B cell (primary cell): ENCODE results near the gene ADRB2. TPM values are rescaled to one million over a fixed set of nuclear protein-coding genes. Genes with fewer than 3 reads are reported as not detected.

Source experiments
- ATAC-seq: fragments of 200-7000 bp; cut with Tn5 transposase; one replicate; pipeline ENCODE4 v1.10.0; 2021; ENCODE audit warnings: low read depth, mild to moderate bottlenecking, moderate number of reproducible peaks, moderate library complexity
- CTCF ChIA-PET: fragments of 350-600 bp; sonication (Branson Sonifier 250); formaldehyde crosslinking; loops from one replicate; lab custom pipeline; 2021; ENCODE audit warnings: antibody characterized with exemption, inconsistent platforms; lab: Charles Lee
- POLR2A ChIA-PET: fragments of 350-600 bp; sonication (Branson Sonifier 250); formaldehyde crosslinking; loops from one replicate; lab custom pipeline; 2021; ENCODE audit warnings: antibody characterized with exemption; lab: Charles Lee
- DNase-seq: peaks from one replicate; pipeline ENCODE4 v3.0.0; 2013
- H2AFZ ChIP-seq: 2 replicates; pipeline ENCODE4 v1.6.1; 2012; ENCODE audit warnings: mild to moderate bottlenecking, low read depth, low read length; ENCODE audit not compliant: insufficient read depth, poor library complexity, severe bottlenecking
- H3K27ac ChIP-seq, 2 donors: 1 replicate in 1 of 2; 2 replicates in 1 of 2; pipeline ENCODE4 v1.5.1; 2012 to 2013; ENCODE audit warnings: low read length in 2 of 2, mild to moderate bottlenecking in 2 of 2, moderate library complexity in 1 of 2
- H3K27me3 ChIP-seq, 4 experiments: fragments of 200-600 bp in 1 of 4; sonication (generic) in 1 of 4; replicated peaks in 1 of 4; 1 replicate in 2 of 4; 2 replicates in 2 of 4; pipeline versions ENCODE4 v1.6.1 to v1.7.0; 2013 to 2016; ENCODE audit warnings: low read length in 3 of 4, mild to moderate bottlenecking in 2 of 4, mixed read lengths in 1 of 4, moderate library complexity in 1 of 4; ENCODE audit not compliant: insufficient read depth in 4 of 4, control insufficient read depth in 3 of 4; ENCODE audit errors: control extremely low read depth in 1 of 4
- H3K36me3 ChIP-seq, 2 experiments: replicated peaks in 1 of 2; 1 replicate in 1 of 2; 2 replicates in 1 of 2; pipeline versions ENCODE4 v1.6.1 to v1.7.1; 2013; ENCODE audit warnings: low read length in 1 of 2; ENCODE audit not compliant: insufficient read depth in 2 of 2, control insufficient read depth in 1 of 2; ENCODE audit errors: control extremely low read depth in 1 of 2, extremely low read depth in 1 of 2
- H3K4me1 ChIP-seq, 2 donors: fragments of 200-600 bp in 1 of 2; sonication (generic) in 1 of 2; 1 replicate in 1 of 2; 2 replicates in 1 of 2; pipeline versions ENCODE4 v1.5.1 to v1.6.1; 2013 to 2017; ENCODE audit warnings: low read length in 2 of 2; ENCODE audit not compliant: control insufficient read depth in 2 of 2, insufficient read depth in 2 of 2
- H3K4me2 ChIP-seq: replicated peaks from 2 replicates; pipeline ENCODE3; 2012; ENCODE audit warnings: mild to moderate bottlenecking, low read depth, low read length; ENCODE audit not compliant: poor library complexity, severe bottlenecking
- H3K4me3 ChIP-seq, 5 experiments: fragments of 200-600 bp in 1 of 5; sonication (generic) in 1 of 5; 1 replicate in 3 of 5; 2 replicates in 2 of 5; pipeline versions ENCODE4 v1.5.1 to v1.7.0; 2011 to 2016; ENCODE audit warnings: low read length in 4 of 5, mild to moderate bottlenecking in 4 of 5, low read depth in 2 of 5, control low read depth in 1 of 5, moderate library complexity in 1 of 5; ENCODE audit not compliant: insufficient read depth in 1 of 5; ENCODE audit errors: control extremely low read depth in 1 of 5, extremely low read depth in 1 of 5
- H3K79me2 ChIP-seq: fragments of 200-600 bp; sonication (generic); one replicate; pipeline ENCODE4 v1.6.0; 2016; ENCODE audit warnings: low read length; ENCODE audit not compliant: control insufficient read depth, insufficient read depth
- H3K9ac ChIP-seq: fragments of 200-600 bp; sonication (generic); 2 replicates; pipeline ENCODE4 v1.6.1; 2017; ENCODE audit warnings: mild to moderate bottlenecking, low read length, moderate library complexity
- H3K9me3 ChIP-seq, 3 donors: one replicate each; pipeline versions ENCODE4 v1.6.1 to v1.7.1; 2013; ENCODE audit warnings: low read length in 2 of 3; ENCODE audit not compliant: control insufficient read depth in 2 of 3, insufficient read depth in 1 of 3; ENCODE audit errors: control extremely low read depth in 1 of 3
- H4K20me1 ChIP-seq: 2 replicates; pipeline ENCODE4 v1.6.0; 2012; ENCODE audit warnings: mild to moderate bottlenecking, low read length; ENCODE audit not compliant: insufficient read depth, control insufficient read depth, poor library complexity, severe bottlenecking
- H3K27ac Mint-ChIP-seq: one replicate; pipeline ENCODE4 v1.8.0; 2021; ENCODE audit warnings: mixed read lengths
- H3K27me3 Mint-ChIP-seq: one replicate; pipeline ENCODE4 v1.8.0; 2021; ENCODE audit warnings: mixed read lengths
- H3K4me1 Mint-ChIP-seq: one replicate; pipeline ENCODE4 v1.8.0; 2021; ENCODE audit warnings: mixed read lengths
- H3K4me3 Mint-ChIP-seq: one replicate; pipeline ENCODE4 v1.8.0; 2021; ENCODE audit warnings: mixed read lengths
- H3K9me3 Mint-ChIP-seq: one replicate; pipeline ENCODE4 v1.8.0; 2022; ENCODE audit warnings: mixed read lengths; ENCODE audit not compliant: insufficient read depth
- EZH2 ChIP-seq: IDR thresholded peaks from 2 replicates; pipeline ENCODE4 v1.6.1; 2012; ENCODE audit warnings: borderline replicate concordance, low read depth, mild to moderate bottlenecking, moderate library complexity, low read length; ENCODE audit not compliant: insufficient read depth, poor library complexity, severe bottlenecking
- WGBS: methylation state at CpG from one replicate; pipeline ENCODE4 v1.1.5; 2013; ENCODE audit warnings: missing lambda C conversion rate; ENCODE audit not compliant: insufficient coverage; 5-methylcytosine and 5-hydroxymethylcytosine counted together
- intact Hi-C: fragments of 100-400 bp; cut with micrococcal nuclease; formaldehyde crosslinking; loops from one replicate; pipeline ENCODE4 v1.10.0; 2022
- polyA plus RNA-seq: library from polyadenylated mRNA; depleted of rRNA; stranded (reverse); fragments of >200 nt; gene quantifications from 2 replicates; pipeline ENCODE4 v1.2.3, GENCODE V29; 2012
- total RNA-seq, 2 donors: library from RNA; stranded (reverse); fragments of 120-200 nt in 1 of 2; gene quantifications; 1 replicate in 1 of 2; 2 replicates in 1 of 2; pipeline versions ENCODE4 v1.2.3 to v1.2.4, GENCODE V29; 2013 to 2022
- TF ChIP-seq, protein P1 (sequence below): fragments of 200-600 bp; IDR thresholded peaks from one replicate; pipeline ENCODE4 v1.8.0; 2022; ENCODE audit warnings: antibody characterized with exemption, mild to moderate bottlenecking

ADRB2 gene
- total and polyA plus RNA-seq, 2 donors (not counting 1 experiment from before 2014, with no cell fraction given), result 6.0 to 12.4 TPM

DNA sequence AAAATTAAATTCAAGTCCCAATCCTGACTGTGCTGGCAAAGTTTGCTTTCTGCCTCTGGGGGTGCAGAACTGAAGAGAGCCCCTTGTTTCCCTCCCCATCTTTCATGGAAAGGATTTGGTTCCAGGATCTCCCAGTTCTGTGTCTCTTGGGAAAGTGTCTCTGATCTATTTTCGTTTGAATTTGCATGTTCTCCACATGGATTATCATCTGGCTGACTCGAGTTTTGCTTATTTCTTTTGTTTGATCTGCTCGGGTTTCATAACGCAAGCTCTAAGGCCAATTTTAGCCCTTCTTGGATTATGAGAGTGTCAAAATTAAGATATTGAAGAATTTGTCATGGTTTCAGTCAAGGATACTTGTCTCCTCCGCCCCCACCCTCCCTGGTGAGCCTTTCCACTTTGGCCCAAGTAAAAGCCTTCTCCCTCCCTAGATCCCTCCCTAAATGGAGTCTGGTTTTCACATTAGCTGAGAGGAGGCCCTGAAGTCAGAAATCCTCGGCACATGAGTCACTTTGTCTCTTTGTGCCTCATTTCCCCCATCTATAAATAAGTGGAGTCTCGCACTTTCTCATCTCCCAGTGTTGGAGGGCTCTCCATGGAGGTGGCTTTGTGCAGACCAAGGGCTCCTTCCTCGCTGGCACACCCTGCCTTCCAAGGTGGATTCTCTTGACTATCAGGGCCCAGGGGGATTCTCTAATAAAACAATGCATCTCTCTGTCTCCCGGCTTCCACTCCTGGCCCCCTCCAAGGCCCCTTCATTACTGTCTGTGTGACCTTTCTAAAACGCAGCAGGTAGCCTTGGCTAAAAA, 17.3 kb downstream of the ADRB2 start:
- ATAC-seq (no peak), DNase-seq (no peak)
- WGBS, result 93% methylated on average over 7 of the region's 10 CpGs
- Mint-ChIP-seq H3K4me1 (peaks cover 26% of the 10 kb centered on the region), H3K9me3 (no peaks in the 10 kb centered on the region), H3K27ac (no peak overlapping the region), H3K27me3 (no peaks in the 10 kb centered on the region), H3K4me3 (no peak overlapping the region)
- Histone ChIP-seq H3K79me2 (peaks cover 63% of the 10 kb centered on the region), H3K9ac (no peak overlapping the region), H3K4me1 (peaks cover 16 to 20% of the 10 kb centered on the region in 2 donors), H3K36me3 (no peaks in the 10 kb centered on the region), H3K27ac (no peak overlapping the region), H4K20me1 (no peaks in the 10 kb centered on the region), H2AFZ (no peak overlapping the region), H3K4me2 (no peak overlapping the region), H3K9me3 (peaks cover 0 to 4% (median 0%) of the 10 kb centered on the region in 3 donors), H3K4me3 (no peak overlapping the region), H3K27me3 (no peaks in the 10 kb centered on the region)
- intact Hi-C loops, result no loop called here
- ChIA-PET POLR2A (no interaction called here), CTCF (interaction anchor here (0.7 kb wide), 1 partner anchor 18 kb away, joined by 3 read pairs; the partner anchor contains the start of gene ADRB2)
- no peak for TF ChIP-seq EZH2
- TF ChIP-seq, protein P1, sequence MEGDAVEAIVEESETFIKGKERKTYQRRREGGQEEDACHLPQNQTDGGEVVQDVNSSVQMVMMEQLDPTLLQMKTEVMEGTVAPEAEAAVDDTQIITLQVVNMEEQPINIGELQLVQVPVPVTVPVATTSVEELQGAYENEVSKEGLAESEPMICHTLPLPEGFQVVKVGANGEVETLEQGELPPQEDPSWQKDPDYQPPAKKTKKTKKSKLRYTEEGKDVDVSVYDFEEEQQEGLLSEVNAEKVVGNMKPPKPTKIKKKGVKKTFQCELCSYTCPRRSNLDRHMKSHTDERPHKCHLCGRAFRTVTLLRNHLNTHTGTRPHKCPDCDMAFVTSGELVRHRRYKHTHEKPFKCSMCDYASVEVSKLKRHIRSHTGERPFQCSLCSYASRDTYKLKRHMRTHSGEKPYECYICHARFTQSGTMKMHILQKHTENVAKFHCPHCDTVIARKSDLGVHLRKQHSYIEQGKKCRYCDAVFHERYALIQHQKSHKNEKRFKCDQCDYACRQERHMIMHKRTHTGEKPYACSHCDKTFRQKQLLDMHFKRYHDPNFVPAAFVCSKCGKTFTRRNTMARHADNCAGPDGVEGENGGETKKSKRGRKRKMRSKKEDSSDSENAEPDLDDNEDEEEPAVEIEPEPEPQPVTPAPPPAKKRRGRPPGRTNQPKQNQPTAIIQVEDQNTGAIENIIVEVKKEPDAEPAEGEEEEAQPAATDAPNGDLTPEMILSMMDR, result no peak
